Activated T-cell treated with anti-CD3 and anti-CD28 coated beads for 24 hours (primary cell): ENCODE results near the gene HMSD.
"Not testable (repeated sequence)": the region's sequence is repeated elsewhere in the genome, so short reads cannot be mapped to it uniquely, and the experiment has no call there.

ENCODE experiments used
- DNase-seq: peaks from one replicate; pipeline ENCODE4 v3.0.0-alpha.2; 2020; ENCODE audit warnings: low read depth

HMSD gene

GRCh38 chr18:63949068-63949737, at the start of gene HMSD:
Gene HMSD (plus strand): TSS chr18:63949301. CDS start chr18:63953456, 4,155 bp downstream.
- peak; percentile 38 for DNase-seq

- no peak for DNase-seq
Measured at GRCh38 chr18:63903851-63904570, 45.1 kb upstream of the HMSD start.

- no peak for DNase-seq
Measured at GRCh38 chr18:63904694-63905093, 44.4 kb upstream of the HMSD start.

GRCh38 chr18:63905361-63905760, 43.7 kb upstream of the HMSD start:
- no peak for DNase-seq

- DNase-seq: no peak
Measured at GRCh38 chr18:63906056-63906455, 43.0 kb upstream of the HMSD start.

GRCh38 chr18:63907664-63908063, 41.4 kb upstream of the HMSD start, which contains the start of gene SERPINB10:
Gene SERPINB10 (plus strand): TSS chr18:63907958. CDS start chr18:63915511, 7,553 bp downstream.
- no peak for DNase-seq

GRCh38 chr18:63908858-63909257, 40.2 kb upstream of the HMSD start:
- no peak for DNase-seq

- no peak for DNase-seq
Measured at GRCh38 chr18:63909870-63910269, 39.2 kb upstream of the HMSD start.

- DNase-seq: no peak
Measured at GRCh38 chr18:63917817-63918216, 31.3 kb upstream of the HMSD start.

- no peak for DNase-seq
Measured at GRCh38 chr18:63922049-63922448, 27.1 kb upstream of the HMSD start.

GRCh38 chr18:63924551-63924950, 24.6 kb upstream of the HMSD start:
- no peak for DNase-seq

- DNase-seq: no peak
Measured at GRCh38 chr18:63928331-63928730, 20.8 kb upstream of the HMSD start.

GRCh38 chr18:63929369-63929768, 19.7 kb upstream of the HMSD start:
- not testable (repeated sequence) for DNase-seq

- no peak for DNase-seq
Measured at GRCh38 chr18:63930773-63931354, 18.2 kb upstream of the HMSD start.

GRCh38 chr18:63936156-63936931, 12.8 kb upstream of the HMSD start:
- peak; percentile 29 for DNase-seq

GRCh38 chr18:63936932-63937393, 12.1 kb upstream of the HMSD start:
- DNase-seq: no peak

GRCh38 chr18:63940008-63940407, 9.1 kb upstream of the HMSD start:
- no peak for DNase-seq

GRCh38 chr18:63940543-63941050, 8.5 kb upstream of the HMSD start:
- DNase-seq: not testable (repeated sequence)

- DNase-seq: no peak
Measured at GRCh38 chr18:63947051-63947790, 1.9 kb upstream of the HMSD start.

- no peak for DNase-seq
Measured at GRCh38 chr18:63951302-63951705, 2.2 kb downstream of the HMSD start.

- DNase-seq: no peak
Measured at GRCh38 chr18:63953811-63954210, 4.7 kb downstream of the HMSD start.
